Astrocyte (in vitro differentiated cells and primary cell): ENCODE measurements around the gene GPR89A. TPM values are rescaled to one million over a fixed set of nuclear protein-coding genes. Genes with fewer than 3 reads are reported as not detected.

ENCODE experiments used
- DNase-seq: peaks from one replicate; pipeline ENCODE4 v3.0.0-alpha.2; 2010; ENCODE audit warnings: low read depth
- FAIRE-seq: peaks from 2 replicates; lab custom pipeline; 2011; peaks lifted over from hg19 to GRCh38; lab: Jason Lieb, UNC
- H2AFZ ChIP-seq: 2 replicates; pipeline ENCODE4 v1.6.0; 2012; ENCODE audit warnings: low read depth, low read length, inconsistent platforms
- H3K27ac ChIP-seq: 2 replicates; pipeline ENCODE4 v1.5.1; 2011; ENCODE audit warnings: low read depth, low read length, inconsistent platforms
- H3K27me3 ChIP-seq: 2 replicates; pipeline ENCODE4 v1.6.0; 2011; ENCODE audit warnings: low read length, inconsistent platforms; ENCODE audit not compliant: insufficient read depth
- H3K36me3 ChIP-seq: 2 replicates; pipeline ENCODE4 v1.5.1; 2011; ENCODE audit warnings: low read length, inconsistent platforms; ENCODE audit not compliant: insufficient read depth
- H3K4me1 ChIP-seq: 2 replicates; pipeline ENCODE4 v1.5.1; 2011; ENCODE audit warnings: low read length, inconsistent platforms; ENCODE audit not compliant: insufficient read depth
- H3K4me2 ChIP-seq: 2 replicates; pipeline ENCODE4 v1.6.0; 2012; ENCODE audit warnings: low read length, inconsistent platforms
- H3K4me3 ChIP-seq: 2 replicates; pipeline ENCODE4 v1.5.1; 2011; ENCODE audit warnings: low read depth, mild to moderate bottlenecking, low read length, inconsistent platforms; ENCODE audit not compliant: insufficient read depth
- H3K79me2 ChIP-seq: 2 replicates; pipeline ENCODE4 v1.6.0; 2012; ENCODE audit warnings: mild to moderate bottlenecking, low read length, inconsistent platforms; ENCODE audit not compliant: insufficient read depth
- H3K9ac ChIP-seq: 2 replicates; pipeline ENCODE4 v1.6.0; 2012; ENCODE audit warnings: mild to moderate bottlenecking, low read length, inconsistent platforms
- H3K9me3 ChIP-seq: 2 replicates; pipeline ENCODE4 v1.5.1; 2012; ENCODE audit warnings: low read depth, mild to moderate bottlenecking, low read length, inconsistent platforms; ENCODE audit not compliant: insufficient read depth
- H4K20me1 ChIP-seq: 2 replicates; pipeline ENCODE4 v1.6.0; 2012; ENCODE audit warnings: low read length, inconsistent platforms; ENCODE audit not compliant: insufficient read depth
- H3K27ac Mint-ChIP-seq: one replicate; pipeline ENCODE4 v1.8.0; 2021; ENCODE audit warnings: mild to moderate bottlenecking, mixed read lengths; ENCODE audit not compliant: unreplicated experiment
- H3K27me3 Mint-ChIP-seq: one replicate; pipeline ENCODE4 v1.8.0; 2021; ENCODE audit warnings: low read depth, mixed read lengths; ENCODE audit not compliant: unreplicated experiment
- H3K36me3 Mint-ChIP-seq: one replicate; pipeline ENCODE4 v1.8.0; 2021; ENCODE audit warnings: low read depth, mixed read lengths; ENCODE audit not compliant: unreplicated experiment
- H3K4me1 Mint-ChIP-seq: one replicate; pipeline ENCODE4 v1.8.0; 2021; ENCODE audit warnings: low read depth, mixed read lengths; ENCODE audit not compliant: unreplicated experiment
- H3K4me3 Mint-ChIP-seq: one replicate; pipeline ENCODE4 v1.8.0; 2021; ENCODE audit warnings: mild to moderate bottlenecking, moderate library complexity, mixed read lengths; ENCODE audit not compliant: unreplicated experiment
- H3K9me3 Mint-ChIP-seq: one replicate; pipeline ENCODE4 v1.8.0; 2021; ENCODE audit warnings: mild to moderate bottlenecking, mixed read lengths; ENCODE audit not compliant: unreplicated experiment
- EZH2 ChIP-seq: IDR thresholded peaks from 2 replicates; pipeline ENCODE4 v1.6.1; 2012; ENCODE audit warnings: mild to moderate bottlenecking, low read length, inconsistent platforms; ENCODE audit not compliant: insufficient read depth
- total RNA-seq: library from RNA; stranded (reverse); gene quantifications from 2 replicates; pipeline ENCODE4 v1.2.1, GENCODE V29; 2021
- TF ChIP-seq, protein P1 (sequence below): IDR thresholded peaks from 2 replicates; pipeline ENCODE4 v1.5.1; 2011; ENCODE audit warnings: low read depth, mild to moderate bottlenecking, inconsistent platforms, low read length, moderate library complexity; ENCODE audit not compliant: insufficient read depth

GPR89A gene
- total RNA-seq, 1 donor from 2014 or later, result 19.1 TPM

DNA sequence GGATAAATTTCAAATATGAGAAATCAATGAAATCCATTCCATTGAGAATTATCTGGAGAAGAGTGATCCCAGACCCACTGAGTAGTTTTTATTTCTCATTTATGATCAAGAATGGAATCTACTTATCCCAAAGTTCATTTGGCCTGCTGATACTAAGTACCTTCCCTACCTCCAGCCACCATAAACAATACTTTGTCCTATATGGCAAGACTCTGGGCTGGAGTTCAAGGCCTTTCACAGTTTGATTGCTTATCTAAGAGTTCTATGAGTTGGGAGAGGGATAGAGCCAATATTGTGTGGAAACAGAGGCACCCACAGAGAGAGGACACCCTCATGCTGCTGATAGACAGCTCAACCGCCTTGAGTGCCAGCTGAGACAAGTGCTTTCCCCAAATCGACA is 94.3 kb downstream of the GPR89A start:
- Histone ChIP-seq H3K9me3 (no peaks in the 10 kb centered on the region), H4K20me1 (no peaks in the 10 kb centered on the region), H2AFZ (no peak overlapping the region), H3K4me3 (no peak overlapping the region), H3K36me3 (no peaks in the 10 kb centered on the region), H3K79me2 (no peaks in the 10 kb centered on the region), H3K4me2 (no peak overlapping the region), H3K4me1 (no peaks in the 10 kb centered on the region), H3K27ac (no peak overlapping the region), H3K27me3 (no peaks in the 10 kb centered on the region), H3K9ac (no peak overlapping the region)
- no peak overlapping the region for H3K27ac Mint-ChIP-seq
- FAIRE-seq (no peak), DNase-seq (no peak)
- no peak overlapping the region for H3K4me3 Mint-ChIP-seq
- H3K27me3 Mint-ChIP-seq, result peaks cover 10% of the 10 kb centered on the region
- no peaks in the 10 kb centered on the region for H3K36me3 Mint-ChIP-seq
- no peak for TF ChIP-seq EZH2
- TF ChIP-seq, protein P1, sequence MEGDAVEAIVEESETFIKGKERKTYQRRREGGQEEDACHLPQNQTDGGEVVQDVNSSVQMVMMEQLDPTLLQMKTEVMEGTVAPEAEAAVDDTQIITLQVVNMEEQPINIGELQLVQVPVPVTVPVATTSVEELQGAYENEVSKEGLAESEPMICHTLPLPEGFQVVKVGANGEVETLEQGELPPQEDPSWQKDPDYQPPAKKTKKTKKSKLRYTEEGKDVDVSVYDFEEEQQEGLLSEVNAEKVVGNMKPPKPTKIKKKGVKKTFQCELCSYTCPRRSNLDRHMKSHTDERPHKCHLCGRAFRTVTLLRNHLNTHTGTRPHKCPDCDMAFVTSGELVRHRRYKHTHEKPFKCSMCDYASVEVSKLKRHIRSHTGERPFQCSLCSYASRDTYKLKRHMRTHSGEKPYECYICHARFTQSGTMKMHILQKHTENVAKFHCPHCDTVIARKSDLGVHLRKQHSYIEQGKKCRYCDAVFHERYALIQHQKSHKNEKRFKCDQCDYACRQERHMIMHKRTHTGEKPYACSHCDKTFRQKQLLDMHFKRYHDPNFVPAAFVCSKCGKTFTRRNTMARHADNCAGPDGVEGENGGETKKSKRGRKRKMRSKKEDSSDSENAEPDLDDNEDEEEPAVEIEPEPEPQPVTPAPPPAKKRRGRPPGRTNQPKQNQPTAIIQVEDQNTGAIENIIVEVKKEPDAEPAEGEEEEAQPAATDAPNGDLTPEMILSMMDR, result no peak
- H3K4me1 Mint-ChIP-seq, result peaks cover 16% of the 10 kb centered on the region
- H3K9me3 Mint-ChIP-seq, result no peaks in the 10 kb centered on the region

DNA sequence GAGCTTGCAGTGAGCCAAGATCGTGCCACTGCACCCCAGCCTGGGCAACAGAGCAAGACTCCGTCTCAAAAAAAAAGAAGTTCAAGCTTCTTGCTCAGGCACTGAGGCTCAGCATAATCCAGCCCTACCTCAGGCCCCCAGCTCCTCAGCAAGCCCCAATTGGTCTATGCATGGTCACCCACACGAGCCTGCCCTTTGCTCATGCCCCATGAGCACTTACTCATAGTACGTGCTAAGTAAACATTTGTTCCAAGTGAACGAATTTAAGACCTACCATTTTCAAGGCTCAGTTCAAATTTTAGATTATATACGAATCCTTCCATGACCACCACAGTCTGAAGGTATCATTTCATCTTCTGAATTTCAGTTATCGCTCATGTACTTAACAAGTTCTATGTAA is 95.0 kb downstream of the GPR89A start:
- no peak overlapping the region for H3K27ac Mint-ChIP-seq
- H3K36me3 ChIP-seq, result no peaks in the 10 kb centered on the region
- peaks cover 8% of the 10 kb centered on the region for H3K27me3 Mint-ChIP-seq
- no peaks in the 10 kb centered on the region for H3K36me3 Mint-ChIP-seq
- no peak overlapping the region for H3K4me2 ChIP-seq
- H3K4me1 Mint-ChIP-seq, result peaks cover 17% of the 10 kb centered on the region
- H3K4me3 Mint-ChIP-seq, result no peak overlapping the region
- DNase-seq (no peak), FAIRE-seq (no peak)
- H3K9me3 ChIP-seq, result no peaks in the 10 kb centered on the region
- peaks cover 2% of the 10 kb centered on the region for H3K4me1 ChIP-seq
- no peak overlapping the region for H2AFZ ChIP-seq
- H3K79me2 ChIP-seq, result no peaks in the 10 kb centered on the region
- H3K9me3 Mint-ChIP-seq, result no peaks in the 10 kb centered on the region
- no peaks in the 10 kb centered on the region for H3K27me3 ChIP-seq
- H3K9ac ChIP-seq, result no peak overlapping the region
- TF ChIP-seq EZH2, result no peak
- TF ChIP-seq, protein P1, result no peak
- no peak overlapping the region for H3K27ac ChIP-seq
- no peak overlapping the region for H3K4me3 ChIP-seq
- H4K20me1 ChIP-seq, result no peaks in the 10 kb centered on the region

DNA sequence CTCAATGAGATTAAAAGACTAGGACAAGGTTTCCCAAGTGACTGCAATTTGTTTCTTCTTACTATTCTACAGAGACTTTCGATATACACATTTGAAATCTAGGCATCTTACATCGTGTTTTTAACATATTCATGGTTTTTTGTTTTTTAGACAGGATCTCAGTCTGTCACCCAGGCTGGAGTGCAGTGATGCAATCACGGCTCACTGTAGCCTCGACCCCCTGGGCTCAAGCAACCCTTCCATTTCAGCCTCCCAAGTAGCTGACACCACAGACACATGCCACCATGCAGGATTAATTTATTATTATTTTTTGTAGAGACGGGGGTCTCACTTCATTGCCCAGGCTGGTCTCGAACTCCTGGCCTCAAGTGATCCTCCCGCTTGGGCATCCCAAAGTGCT is 97.8 kb downstream of the GPR89A start:
- DNase-seq, result no peak

More for the DNA sequence above, 97.8 kb downstream of the GPR89A start:
- no peak overlapping the region for H3K9ac ChIP-seq
- H2AFZ ChIP-seq, result no peak overlapping the region
- Mint-ChIP-seq H3K27ac (no peak overlapping the region), H3K4me3 (no peak overlapping the region), H3K27me3 (peaks cover 2% of the 10 kb centered on the region), H3K4me1 (peaks cover 23% of the 10 kb centered on the region), H3K9me3 (no peaks in the 10 kb centered on the region), H3K36me3 (no peaks in the 10 kb centered on the region)
- peaks cover 8% of the 10 kb centered on the region for H3K4me1 ChIP-seq
- H3K4me2 ChIP-seq, result no peak overlapping the region
- H3K9me3 ChIP-seq, result no peaks in the 10 kb centered on the region
- H3K27ac ChIP-seq, result no peak overlapping the region
- no peaks in the 10 kb centered on the region for H3K36me3 ChIP-seq
- FAIRE-seq, result no peak
- H3K4me3 ChIP-seq, result no peak overlapping the region
- H3K79me2 ChIP-seq, result no peaks in the 10 kb centered on the region
- TF ChIP-seq, protein P1, result no peak
- no peak for TF ChIP-seq EZH2
- no peaks in the 10 kb centered on the region for H4K20me1 ChIP-seq
- no peaks in the 10 kb centered on the region for H3K27me3 ChIP-seq
